Hepatic stellate cell (primary cell): ENCODE measurements around the gene FTO.

ENCODE experiments used
- DNase-seq: peaks from one replicate; pipeline ENCODE4 v3.0.0; 2011; ENCODE audit warnings: low spot score

Gene FTO

GRCh38 chr16:54160939-54161897 lies 457.3 kb downstream of the FTO start:
- DNase-seq, result no peak

- DNase-seq, result no peak
Measured at GRCh38 chr16:54163197-54163843, 459.4 kb downstream of the FTO start.

GRCh38 chr16:54164789-54165173 lies 460.8 kb downstream of the FTO start:
- DNase-seq, result no peak

GRCh38 chr16:54165174-54165911 lies 461.4 kb downstream of the FTO start:
- DNase-seq, result no peak

GRCh38 chr16:54165912-54166865 lies 462.2 kb downstream of the FTO start:
- no peak for DNase-seq

- DNase-seq, result no peak
Measured at GRCh38 chr16:54169112-54169511, 465.2 kb downstream of the FTO start.

- DNase-seq, result peak; percentile 29
Measured at GRCh38 chr16:54171626-54172537, 467.9 kb downstream of the FTO start.

GRCh38 chr16:54173490-54173889 lies 469.5 kb downstream of the FTO start:
- no peak for DNase-seq

GRCh38 chr16:54174201-54174600 lies 470.2 kb downstream of the FTO start:
- DNase-seq, result no peak

GRCh38 chr16:54174750-54175149 lies 470.8 kb downstream of the FTO start:
- DNase-seq, result no peak

GRCh38 chr16:54175169-54175551 lies 471.2 kb downstream of the FTO start:
- DNase-seq, result no peak

- no peak for DNase-seq
Measured at GRCh38 chr16:54175552-54176375, 471.8 kb downstream of the FTO start.

GRCh38 chr16:54176376-54176901 lies 472.5 kb downstream of the FTO start:
- no peak for DNase-seq

- DNase-seq, result no peak
Measured at GRCh38 chr16:54177052-54177861, 473.3 kb downstream of the FTO start.

GRCh38 chr16:54177862-54178477 lies 474.0 kb downstream of the FTO start:
- DNase-seq, result no peak

- no peak for DNase-seq
Measured at GRCh38 chr16:54178478-54178976, 474.6 kb downstream of the FTO start.

GRCh38 chr16:54180421-54181359 lies 476.7 kb downstream of the FTO start:
- no peak for DNase-seq
